Lower lobe of right lung (tissue), 2 donors: ENCODE results near the gene SAMD14. TPM values are rescaled to one million over a fixed set of nuclear protein-coding genes. Genes with fewer than 3 reads are reported as not detected.

Experiments
- ATAC-seq, 2 donors: fragments of 200-7000 bp; cut with Tn5 transposase; one replicate each; pipeline ENCODE4 v1.9.1; 2020 to 2022; ENCODE audit warnings: mild to moderate bottlenecking in 2 of 2, moderate library complexity in 2 of 2
- DNase-seq: peaks from one replicate; pipeline ENCODE4 v3.0.0-alpha.2; 2020
- H3K27ac ChIP-seq: fragments of 200-600 bp; one replicate; pipeline ENCODE4 v1.8.0; 2022
- H3K27me3 ChIP-seq: fragments of 200-600 bp; one replicate; pipeline ENCODE4 v1.8.0; 2022; ENCODE audit warnings: low read depth
- H3K36me3 ChIP-seq: fragments of 200-600 bp; one replicate; pipeline ENCODE4 v1.8.0; 2022; ENCODE audit warnings: mild to moderate bottlenecking
- H3K4me1 ChIP-seq: fragments of 200-600 bp; one replicate; pipeline ENCODE4 v1.8.0; 2022
- H3K4me3 ChIP-seq: fragments of 200-600 bp; one replicate; pipeline ENCODE4 v1.8.0; 2022; ENCODE audit warnings: mild to moderate bottlenecking
- H3K9me3 ChIP-seq: fragments of 200-600 bp; one replicate; pipeline ENCODE4 v1.8.0; 2022
- CTCF ChIP-seq: fragments of 200-600 bp; IDR thresholded peaks from one replicate; pipeline ENCODE4 v1.8.0; 2022; ENCODE audit warnings: antibody characterized with exemption, mild to moderate bottlenecking
- intact Hi-C: fragments of 100-400 bp; cut with DNase I; formaldehyde crosslinking; loops from one replicate; pipeline ENCODE4 v1.11.0; 2022
- total RNA-seq: library from RNA; stranded (reverse); fragmentation: NEBNext Ultra II Directional; extraction: Animal tissue kit (Norgen Biotek cat#: 25700); gene quantifications from one replicate; pipeline ENCODE4 v1.2.1, GENCODE V29; 2021
- donor health status: DM: no; HTN: yes; CAD: no; lungs with severe emphysema.

Gene SAMD14
- total RNA-seq, 1 donor from 2014 or later = 9.2 TPM

GRCh38 chr17:50123649-50124349, 6.2 kb downstream of the SAMD14 start:
- Histone ChIP-seq H3K4me1 (peaks cover 13% of the 10 kb centered on the region), H3K36me3 (no peaks in the 10 kb centered on the region), H3K9me3 (no peaks in the 10 kb centered on the region), H3K27ac (peak overlapping the region; percentile 63), H3K27me3 (peaks cover 16% of the 10 kb centered on the region), H3K4me3 (no peak overlapping the region)
- no peak for TF ChIP-seq CTCF
- ATAC-seq = no peak
- no peak for DNase-seq
- intact Hi-C loops = no loop called here

- H3K4me1 ChIP-seq = peaks cover 8% of the 10 kb centered on the region
- no peak overlapping the region for H3K27ac ChIP-seq
- no peak for ATAC-seq
- no peak for TF ChIP-seq CTCF
- H3K27me3 ChIP-seq = peaks cover 19% of the 10 kb centered on the region
- intact Hi-C loops = no loop called here
- H3K36me3 ChIP-seq = no peaks in the 10 kb centered on the region
- no peak for DNase-seq
- no peak overlapping the region for H3K4me3 ChIP-seq
- no peaks in the 10 kb centered on the region for H3K9me3 ChIP-seq
Measured at GRCh38 chr17:50122945-50123344, 7.0 kb downstream of the SAMD14 start.

GRCh38 chr17:50120475-50121253, 9.3 kb downstream of the SAMD14 start:
- H3K27ac ChIP-seq = no peak overlapping the region
- H3K9me3 ChIP-seq = no peaks in the 10 kb centered on the region
- TF ChIP-seq CTCF = no peak
- peaks cover 36% of the 10 kb centered on the region for H3K27me3 ChIP-seq
- DNase-seq (no peak), ATAC-seq (no peak)
- intact Hi-C loops = no loop called here
- no peak overlapping the region for H3K4me3 ChIP-seq
- H3K36me3 ChIP-seq = no peaks in the 10 kb centered on the region
- H3K4me1 ChIP-seq = peaks cover 8% of the 10 kb centered on the region

- DNase-seq (no peak), ATAC-seq (no peak)
- Histone ChIP-seq H3K27ac (no peak overlapping the region), H3K36me3 (no peaks in the 10 kb centered on the region), H3K27me3 (peaks cover 43% of the 10 kb centered on the region), H3K9me3 (no peaks in the 10 kb centered on the region), H3K4me1 (peaks cover 8% of the 10 kb centered on the region), H3K4me3 (no peak overlapping the region)
- intact Hi-C loops = no loop called here
- no peak for TF ChIP-seq CTCF
Measured at GRCh38 chr17:50118828-50119218, 11.1 kb downstream of the SAMD14 start.

GRCh38 chr17:50118076-50118827, 11.7 kb downstream of the SAMD14 start:
- Histone ChIP-seq H3K4me1 (peaks cover 8% of the 10 kb centered on the region), H3K36me3 (no peaks in the 10 kb centered on the region), H3K9me3 (no peaks in the 10 kb centered on the region), H3K27me3 (peaks cover 43% of the 10 kb centered on the region), H3K27ac (no peak overlapping the region), H3K4me3 (no peak overlapping the region)
- TF ChIP-seq CTCF = no peak
- DNase-seq (no peak), ATAC-seq (no peak)
- intact Hi-C loops = no loop called here
